Activated T-cell treated with anti-CD3 and anti-CD28 coated beads, Interleukin-2, amount 50 U/mL, for 4 hours (primary cell): Measurements from ENCODE around the gene JAZF1. TPM values are rescaled to one million over a fixed set of nuclear protein-coding genes. Genes with fewer than 3 reads are reported as not detected.
A peak's percentile ranks its signal among the peaks of the same experiment; 100 is the strongest.

Experiments used
- ATAC-seq, 2 donors: fragments of 200-7000 bp; cut with Tn5 transposase; one replicate each; pipeline ENCODE4 v1.10.0; 2021
- DNase-seq: peaks from one replicate; pipeline ENCODE4 v3.0.0-alpha.2; 2020
- H3K27me3 Mint-ChIP-seq: one replicate; pipeline ENCODE4 v1.8.0; 2021; ENCODE audit warnings: low read depth, mixed read lengths
- H3K36me3 Mint-ChIP-seq: one replicate; pipeline ENCODE4 v1.8.0; 2022; ENCODE audit warnings: mixed read lengths; ENCODE audit not compliant: insufficient read depth
- H3K4me1 Mint-ChIP-seq: one replicate; pipeline ENCODE4 v1.8.0; 2021; ENCODE audit warnings: low read depth, mixed read lengths
- H3K4me3 Mint-ChIP-seq: one replicate; pipeline ENCODE4 v1.8.0; 2021; ENCODE audit warnings: mild to moderate bottlenecking, moderate library complexity, mixed read lengths
- H3K9me3 Mint-ChIP-seq: one replicate; pipeline ENCODE4 v1.8.0; 2021; ENCODE audit warnings: mixed read lengths
- total RNA-seq, 3 donors: library from RNA; stranded (reverse); gene quantifications; one replicate each; pipeline ENCODE4 v1.2.1, GENCODE V29; 2021

The JAZF1 gene
- 10 to 100 TPM; 14.9 to 19.3 (median 19.0) TPM for total RNA-seq

DNA sequence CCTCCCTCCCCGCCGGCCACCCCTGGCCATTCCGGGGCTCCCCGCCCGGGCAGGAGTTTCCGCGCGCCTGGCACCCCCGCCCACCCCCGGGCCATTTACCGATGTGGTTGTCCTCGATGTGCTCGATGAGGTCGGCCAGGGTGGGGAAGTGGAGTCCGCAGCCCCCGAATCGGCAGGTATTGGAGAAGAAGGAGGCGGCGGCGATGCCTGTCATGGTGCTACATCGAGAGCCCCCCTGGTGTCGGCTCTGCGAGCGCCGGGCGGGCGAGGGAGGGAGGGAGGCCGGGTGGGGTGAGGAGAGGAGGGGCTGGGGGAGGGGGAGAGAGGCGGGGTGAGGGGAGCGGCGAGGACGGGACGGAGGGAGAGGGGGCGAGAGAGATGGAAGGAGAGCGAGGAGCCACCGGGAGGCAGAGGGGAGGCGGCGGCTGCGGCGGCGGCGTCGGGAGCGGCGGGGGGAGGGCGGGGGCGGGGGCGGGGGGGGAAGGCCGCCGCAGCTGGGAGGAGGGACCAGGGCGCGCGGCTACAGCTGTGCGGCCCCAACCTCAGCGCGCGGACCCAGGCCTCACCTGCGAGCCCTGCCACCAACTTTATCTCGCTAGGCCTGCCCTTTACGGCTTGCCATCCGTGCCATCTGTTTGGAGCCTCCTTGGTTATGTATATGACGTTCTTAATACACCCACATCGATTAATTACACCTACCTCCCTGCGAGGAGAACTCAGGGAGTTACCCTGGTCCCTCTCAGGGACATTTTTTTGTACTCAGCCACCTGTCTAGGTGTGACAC is at the start of gene JAZF1:
Gene JAZF1 (minus strand): TSS at position 432 of the 784 bp plus-strand sequence.
- ATAC-seq (peak; percentile 54 to 55), DNase-seq (peak; percentile 47)
- peak within 1 kb of the TSS; percentile 90 for H3K4me3 Mint-ChIP-seq
- no peaks in the 10 kb centered on the region for H3K36me3 Mint-ChIP-seq
- H3K27me3 Mint-ChIP-seq, result no peaks in the 10 kb centered on the region
- peaks cover 33% of the 10 kb centered on the region for H3K4me1 Mint-ChIP-seq
- H3K9me3 Mint-ChIP-seq, result no peaks in the 10 kb centered on the region

GRCh38 chr7:28230261-28230660 is 49.7 kb upstream of the JAZF1 start:
- H3K9me3 Mint-ChIP-seq, result no peaks in the 10 kb centered on the region
- peaks cover 2% of the 10 kb centered on the region for H3K27me3 Mint-ChIP-seq
- DNase-seq, result no peak
- no peak for ATAC-seq
- H3K4me1 Mint-ChIP-seq, result no peaks in the 10 kb centered on the region
- no peak overlapping the region for H3K4me3 Mint-ChIP-seq
- H3K36me3 Mint-ChIP-seq, result no peaks in the 10 kb centered on the region

DNA sequence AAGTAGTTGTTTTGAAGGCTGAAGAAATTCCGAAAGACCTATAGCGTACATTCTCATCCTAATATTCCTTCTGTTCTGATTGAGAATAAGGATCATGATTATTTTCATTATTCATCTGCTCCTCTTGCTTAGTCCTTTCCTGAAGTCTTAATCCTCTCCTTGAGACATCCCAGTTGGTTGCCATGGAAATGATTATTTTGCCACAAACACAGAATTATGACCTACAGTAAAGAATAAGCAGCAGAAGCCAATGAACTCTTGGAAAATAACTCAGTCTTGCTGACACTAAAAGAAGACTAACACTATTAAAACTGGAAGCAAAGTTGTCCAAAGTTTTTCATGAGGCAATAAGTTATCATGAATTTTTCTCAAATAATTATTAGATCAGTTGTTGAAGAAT is 47.8 kb upstream of the JAZF1 start:
- no peaks in the 10 kb centered on the region for H3K36me3 Mint-ChIP-seq
- ATAC-seq (no peak), DNase-seq (no peak)
- H3K27me3 Mint-ChIP-seq, result peaks cover 2% of the 10 kb centered on the region
- H3K4me1 Mint-ChIP-seq, result no peaks in the 10 kb centered on the region
- H3K9me3 Mint-ChIP-seq, result no peaks in the 10 kb centered on the region
- no peak overlapping the region for H3K4me3 Mint-ChIP-seq

DNA sequence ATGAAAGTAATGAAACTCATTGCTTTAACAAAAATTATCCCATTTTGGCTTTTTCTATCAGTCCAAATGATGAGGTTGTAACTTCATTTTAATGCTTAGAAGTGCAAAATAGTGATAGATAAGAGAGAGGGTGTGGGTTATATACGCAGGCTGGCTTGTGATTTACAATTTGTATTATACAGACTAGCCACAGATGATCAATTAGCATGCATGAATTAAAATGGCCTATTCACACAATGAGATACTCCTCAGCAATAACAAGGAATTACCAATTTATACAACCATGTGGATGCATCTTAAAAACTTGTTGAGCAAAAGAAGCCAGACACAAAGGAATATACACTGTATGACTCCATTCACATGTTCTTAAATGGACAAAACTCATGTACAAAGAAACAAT is 45.4 kb upstream of the JAZF1 start:
- DNase-seq (no peak), ATAC-seq (no peak)
- no peaks in the 10 kb centered on the region for H3K36me3 Mint-ChIP-seq
- H3K4me1 Mint-ChIP-seq, result no peaks in the 10 kb centered on the region
- H3K27me3 Mint-ChIP-seq, result peaks cover 2% of the 10 kb centered on the region
- no peaks in the 10 kb centered on the region for H3K9me3 Mint-ChIP-seq
- H3K4me3 Mint-ChIP-seq, result no peak overlapping the region

DNA sequence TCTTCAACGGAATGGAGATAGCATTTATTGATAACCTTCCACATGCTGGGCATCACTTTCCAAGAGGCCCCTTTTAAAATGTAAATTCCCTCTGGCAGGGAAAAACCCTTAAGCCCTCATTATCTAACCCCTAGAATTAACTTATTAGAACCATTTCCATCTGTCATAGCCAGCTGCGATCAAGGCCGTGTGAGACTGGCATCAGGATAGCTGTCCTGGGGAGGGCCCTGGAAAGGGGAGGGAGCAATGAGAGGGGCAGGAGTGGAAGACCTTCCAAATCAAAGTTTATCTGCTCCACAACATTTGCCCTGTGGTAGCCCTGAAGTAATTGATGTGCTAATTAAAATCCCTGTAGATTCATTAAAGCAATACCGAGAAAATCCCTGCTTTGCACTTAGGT is 45.0 kb upstream of the JAZF1 start:
- no peak for ATAC-seq
- no peaks in the 10 kb centered on the region for H3K9me3 Mint-ChIP-seq

DNA sequence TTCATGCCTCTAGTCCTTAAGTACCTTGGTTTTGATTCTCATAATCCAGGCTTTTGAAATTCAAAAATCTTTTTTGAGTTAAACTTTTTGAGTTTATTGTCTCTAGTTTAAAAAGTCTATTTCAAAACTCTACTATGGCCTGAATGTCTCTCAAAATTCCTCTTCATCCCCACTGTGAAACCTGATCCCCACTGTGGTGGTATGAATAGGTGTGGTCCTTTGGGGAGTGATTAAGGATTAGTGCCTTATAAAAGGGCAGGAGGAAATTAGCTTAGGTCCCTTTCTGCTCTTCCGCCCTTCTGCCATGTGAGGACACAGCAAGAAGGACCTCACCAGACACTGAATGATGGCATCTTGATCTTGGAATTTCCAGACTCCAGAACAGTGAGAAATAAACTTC is 44.1 kb upstream of the JAZF1 start:
- ATAC-seq, result no peak
- DNase-seq, result no peak

More for the DNA sequence above, 45.0 kb upstream of the JAZF1 start:
- no peak for DNase-seq
- Mint-ChIP-seq H3K4me3 (no peak overlapping the region), H3K36me3 (no peaks in the 10 kb centered on the region), H3K4me1 (no peaks in the 10 kb centered on the region), H3K27me3 (peaks cover 2% of the 10 kb centered on the region)

DNA sequence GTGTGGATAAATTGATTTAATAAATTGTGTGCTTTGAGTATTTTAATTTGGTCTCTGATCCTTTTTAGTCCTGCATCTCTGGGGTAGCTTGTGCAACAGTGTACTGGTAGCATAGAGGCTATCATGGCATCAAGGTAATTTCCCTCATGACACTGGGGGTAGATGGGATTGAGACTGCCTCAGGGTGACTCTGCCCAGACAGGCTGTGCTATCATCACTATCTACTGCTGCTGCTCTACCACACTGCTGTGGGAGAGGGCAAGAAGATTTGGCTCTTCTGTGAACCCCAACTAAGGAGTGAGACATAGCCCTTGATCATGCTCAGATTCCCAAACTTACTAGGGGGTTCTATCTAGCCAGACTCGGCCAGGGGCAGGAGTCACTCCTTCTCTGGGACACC is 43.6 kb upstream of the JAZF1 start:
- ATAC-seq (no peak), DNase-seq (no peak)
- H3K4me1 Mint-ChIP-seq, result no peaks in the 10 kb centered on the region
- no peaks in the 10 kb centered on the region for H3K36me3 Mint-ChIP-seq
- no peak overlapping the region for H3K4me3 Mint-ChIP-seq
- H3K27me3 Mint-ChIP-seq, result no peaks in the 10 kb centered on the region
- H3K9me3 Mint-ChIP-seq, result no peaks in the 10 kb centered on the region

More for the DNA sequence above, 44.1 kb upstream of the JAZF1 start:
- Mint-ChIP-seq H3K9me3 (no peaks in the 10 kb centered on the region), H3K4me3 (no peak overlapping the region), H3K36me3 (no peaks in the 10 kb centered on the region), H3K27me3 (no peaks in the 10 kb centered on the region), H3K4me1 (no peaks in the 10 kb centered on the region)

DNA sequence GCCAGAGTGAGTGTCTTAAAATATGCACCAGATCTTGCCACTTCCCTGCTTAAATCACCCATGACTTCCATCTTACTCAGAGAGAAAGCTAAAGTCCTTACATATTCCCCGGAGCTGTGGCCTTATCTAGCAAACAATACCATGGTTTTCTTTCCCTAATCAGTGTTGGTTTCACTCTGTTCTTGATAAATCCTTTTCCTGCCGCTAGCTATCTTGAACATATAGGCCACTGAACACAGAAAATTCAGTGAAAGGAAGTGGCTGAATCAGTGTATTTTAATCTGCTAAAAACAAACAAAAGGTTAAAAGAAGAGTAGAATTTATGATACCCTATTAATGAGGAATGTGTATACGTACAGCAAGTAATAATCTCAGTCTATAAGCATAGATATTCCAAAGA is 42.0 kb upstream of the JAZF1 start:
- no peaks in the 10 kb centered on the region for H3K36me3 Mint-ChIP-seq
- ATAC-seq, result no peak
- H3K9me3 Mint-ChIP-seq, result no peaks in the 10 kb centered on the region
- no peaks in the 10 kb centered on the region for H3K27me3 Mint-ChIP-seq
- H3K4me3 Mint-ChIP-seq, result no peak overlapping the region
- no peaks in the 10 kb centered on the region for H3K4me1 Mint-ChIP-seq
- no peak for DNase-seq

DNA sequence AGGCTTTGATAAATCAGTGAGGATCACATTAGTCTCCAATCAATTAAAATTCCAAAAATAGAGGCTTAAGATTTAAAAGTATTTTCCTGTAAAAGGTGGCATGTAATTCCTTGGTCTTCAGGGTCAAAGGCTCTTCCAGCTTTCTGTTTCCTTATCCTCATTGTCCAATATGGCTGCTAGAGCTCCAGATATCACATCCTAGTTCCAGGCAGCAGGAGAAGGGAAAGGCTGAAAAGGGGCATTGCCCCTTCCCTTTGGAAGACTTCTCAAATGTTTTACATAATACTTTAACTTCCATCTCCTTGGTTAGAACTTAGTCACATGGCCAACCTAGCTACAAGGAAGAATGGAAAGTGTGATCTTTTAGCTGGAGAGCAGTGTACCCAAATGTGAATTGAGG is 39.2 kb upstream of the JAZF1 start:
- DNase-seq (no peak), ATAC-seq (no peak)
- Mint-ChIP-seq H3K4me1 (no peaks in the 10 kb centered on the region), H3K36me3 (no peaks in the 10 kb centered on the region), H3K9me3 (no peaks in the 10 kb centered on the region), H3K27me3 (peaks cover 2% of the 10 kb centered on the region), H3K4me3 (no peak overlapping the region)

- Mint-ChIP-seq H3K4me3 (no peak overlapping the region), H3K27me3 (peaks cover 11% of the 10 kb centered on the region), H3K36me3 (no peaks in the 10 kb centered on the region), H3K4me1 (no peaks in the 10 kb centered on the region), H3K9me3 (no peaks in the 10 kb centered on the region)
- DNase-seq (no peak), ATAC-seq (no peak)
These were observed 36.5 kb upstream of the JAZF1 start for GRCh38 chr7:28217143-28217542.

DNA sequence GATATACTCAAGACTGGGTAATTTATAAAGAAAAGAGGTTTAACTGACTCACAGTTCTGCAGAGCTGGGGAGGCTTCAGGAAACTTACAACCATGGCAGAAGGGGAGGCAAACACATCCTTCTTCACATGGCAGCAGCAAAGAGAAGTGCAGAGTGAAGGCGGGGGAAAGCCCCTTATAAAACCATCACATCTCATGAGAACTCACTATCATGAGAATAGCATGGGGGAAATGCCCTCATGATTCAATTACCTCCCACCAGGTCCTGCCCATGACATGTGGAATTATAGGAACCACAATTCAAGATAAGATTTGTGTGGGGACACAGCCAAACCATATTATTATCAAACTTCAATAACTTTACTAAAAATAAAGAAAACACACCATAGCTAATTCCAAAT is 30.4 kb upstream of the JAZF1 start:
- no peak overlapping the region for H3K4me3 Mint-ChIP-seq
- peaks cover 22% of the 10 kb centered on the region for H3K9me3 Mint-ChIP-seq
- DNase-seq (no peak), ATAC-seq (peak; percentile 55 to 58)
- H3K4me1 Mint-ChIP-seq, result peaks cover 39% of the 10 kb centered on the region
- peaks cover 9% of the 10 kb centered on the region for H3K27me3 Mint-ChIP-seq
- no peaks in the 10 kb centered on the region for H3K36me3 Mint-ChIP-seq

DNA sequence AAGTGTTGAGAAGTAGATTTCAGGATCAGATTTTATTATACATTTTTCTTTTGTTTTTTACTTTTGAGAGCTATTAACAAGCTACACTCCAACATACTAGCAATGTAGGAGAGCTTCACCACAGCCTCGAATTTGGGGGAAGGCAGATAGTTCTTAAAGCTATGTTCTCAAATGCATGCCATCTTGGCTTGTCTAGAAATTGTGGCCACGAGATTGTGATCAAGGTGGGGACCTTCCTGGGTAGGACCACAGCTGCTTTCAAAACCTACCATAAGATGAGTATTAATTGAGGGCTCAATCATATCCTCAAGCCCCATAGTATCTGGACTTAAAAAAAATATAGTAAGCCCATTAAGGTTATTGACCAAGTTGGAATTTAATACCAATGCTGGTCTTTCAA is 27.9 kb upstream of the JAZF1 start:
- ATAC-seq (no peak), DNase-seq (no peak)
- peaks cover 25% of the 10 kb centered on the region for H3K9me3 Mint-ChIP-seq
- peaks cover 3% of the 10 kb centered on the region for H3K27me3 Mint-ChIP-seq
- peaks cover 41% of the 10 kb centered on the region for H3K4me1 Mint-ChIP-seq
- no peak overlapping the region for H3K4me3 Mint-ChIP-seq
- peaks cover 2% of the 10 kb centered on the region for H3K36me3 Mint-ChIP-seq

GRCh38 chr7:28207486-28208158 is 27.0 kb upstream of the JAZF1 start:
- H3K36me3 Mint-ChIP-seq, result peaks cover 2% of the 10 kb centered on the region
- peaks cover 25% of the 10 kb centered on the region for H3K9me3 Mint-ChIP-seq
- H3K27me3 Mint-ChIP-seq, result no peaks in the 10 kb centered on the region
- ATAC-seq (peak; percentile 81 to 84), DNase-seq (no peak)
- H3K4me3 Mint-ChIP-seq, result no peak overlapping the region
- H3K4me1 Mint-ChIP-seq, result peaks cover 41% of the 10 kb centered on the region

DNA sequence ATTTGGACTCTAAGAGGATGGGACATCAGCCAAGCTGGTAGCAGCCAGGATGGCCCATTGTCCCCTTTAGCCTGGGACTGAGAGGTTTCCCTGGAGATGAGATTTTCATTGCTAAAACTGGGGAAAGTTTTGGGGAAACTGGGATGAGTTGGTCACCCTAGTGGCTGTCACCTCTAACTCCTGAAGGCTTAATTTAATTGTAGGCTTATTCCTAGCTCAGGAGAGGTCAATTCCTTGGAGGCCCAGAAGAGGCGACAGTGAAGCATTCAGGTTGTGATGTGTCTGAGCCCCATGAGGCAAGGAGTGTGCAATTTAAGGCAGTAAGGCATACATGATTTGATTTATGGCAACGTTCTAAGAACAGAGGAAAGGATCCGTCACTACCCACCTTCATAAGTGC is 24.9 kb upstream of the JAZF1 start:
- DNase-seq, result no peak
- H3K4me1 Mint-ChIP-seq, result peaks cover 36% of the 10 kb centered on the region
- H3K36me3 Mint-ChIP-seq, result peaks cover 2% of the 10 kb centered on the region

More for the DNA sequence above, 24.9 kb upstream of the JAZF1 start:
- H3K4me3 Mint-ChIP-seq, result no peak overlapping the region
- ATAC-seq, result no peak
- peaks cover 25% of the 10 kb centered on the region for H3K9me3 Mint-ChIP-seq
- peaks cover 4% of the 10 kb centered on the region for H3K27me3 Mint-ChIP-seq
